Stimulated activated CD8-positive, alpha-beta memory T cell treated with anti-CD3 and anti-CD28 coated beads, Interleukin-4, amount 100 ng/mL, for 24 hours (primary cell): ENCODE data around the gene ELOVL1.
"Not testable (repeated sequence)": the region's sequence is repeated elsewhere in the genome, so short reads cannot be mapped to it uniquely, and the experiment has no call there.

Source experiments
- DNase-seq: peaks from one replicate; pipeline ENCODE4 v3.0.0-alpha.2; 2020; ENCODE audit warnings: low read depth

Gene ELOVL1

DNA sequence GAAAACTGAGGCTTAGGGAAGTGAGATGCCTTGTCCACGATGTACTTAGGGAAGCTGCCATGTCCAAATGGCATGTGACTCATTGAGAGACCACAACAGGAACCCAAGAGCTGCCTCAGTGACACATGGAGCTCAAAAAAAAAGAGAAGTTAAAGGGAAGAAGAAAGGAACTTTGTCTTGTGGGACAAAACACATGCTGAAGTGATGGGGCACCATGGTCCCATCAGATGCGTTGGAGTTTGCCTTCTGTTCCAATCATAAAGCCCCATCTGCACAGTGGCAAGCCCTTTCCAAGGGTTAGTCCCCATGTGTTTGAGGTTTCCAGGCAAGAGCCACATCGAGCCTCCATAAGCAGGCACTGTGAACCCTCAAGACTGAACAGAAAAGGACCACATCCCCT is 13.8 kb upstream of the ELOVL1 start:
- no peak for DNase-seq

DNA sequence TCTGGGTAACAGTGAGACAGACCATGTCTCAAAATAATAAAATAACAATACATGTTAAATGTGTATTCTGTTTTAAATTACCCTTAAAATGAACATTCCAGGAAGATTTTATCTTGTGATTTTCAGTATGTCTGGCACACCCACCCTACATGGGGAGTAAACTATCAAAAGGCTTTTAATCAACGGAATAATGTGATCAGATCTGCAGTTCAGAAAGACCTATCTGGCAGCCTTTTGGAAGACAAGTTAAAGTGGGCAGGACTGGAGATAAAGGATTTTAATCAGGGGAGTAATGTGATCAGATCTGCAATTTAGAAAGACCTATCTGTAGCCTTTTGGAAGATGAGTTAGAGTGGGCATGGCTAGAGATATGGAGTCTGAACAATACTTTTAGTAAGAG is 11.7 kb upstream of the ELOVL1 start:
- DNase-seq, result no peak

DNA sequence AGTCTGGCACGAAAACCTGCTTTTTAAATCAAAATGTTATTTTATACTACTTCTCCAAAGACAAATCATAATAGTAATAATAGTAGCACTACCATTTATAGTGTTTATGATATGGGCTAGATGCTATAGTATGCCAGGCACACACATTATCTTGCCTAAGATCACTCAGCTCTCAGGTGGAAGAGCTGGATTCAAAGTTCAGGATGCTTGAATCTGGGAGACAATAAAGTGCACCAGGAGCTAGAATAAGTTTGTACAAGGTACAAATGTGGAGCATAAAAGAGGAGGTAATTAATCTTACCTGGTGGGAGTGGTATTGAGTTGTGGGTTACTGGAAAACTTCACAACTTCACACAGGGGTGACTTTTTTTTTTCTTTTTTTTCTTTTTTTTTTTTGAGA is 10.0 kb upstream of the ELOVL1 start:
- DNase-seq, result no peak

DNA sequence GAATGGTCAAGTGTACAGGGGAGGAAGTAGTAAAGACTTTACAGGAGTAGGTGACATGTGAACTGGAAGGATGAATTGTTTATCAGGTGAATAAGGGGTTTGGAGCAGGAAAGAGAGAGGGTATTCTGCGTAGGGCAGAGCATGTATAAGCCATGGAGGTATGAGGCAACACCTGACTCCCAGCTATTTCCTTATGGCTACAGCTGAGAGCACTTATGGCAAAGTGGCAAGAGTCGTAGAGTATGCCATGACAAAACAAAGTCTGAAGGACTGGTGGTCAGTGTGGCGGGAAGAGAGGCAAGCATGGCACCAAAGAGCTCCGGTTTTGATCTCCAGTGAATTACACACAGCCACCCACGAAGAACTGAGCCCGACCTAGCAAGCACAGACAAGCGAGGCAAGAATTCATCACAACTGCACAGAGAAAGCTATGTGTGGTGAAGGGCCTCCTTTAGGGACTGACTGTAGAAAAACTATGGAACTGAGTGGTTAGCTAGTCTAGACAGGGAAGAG is 9.0 kb upstream of the ELOVL1 start:
- DNase-seq, result no peak

DNA sequence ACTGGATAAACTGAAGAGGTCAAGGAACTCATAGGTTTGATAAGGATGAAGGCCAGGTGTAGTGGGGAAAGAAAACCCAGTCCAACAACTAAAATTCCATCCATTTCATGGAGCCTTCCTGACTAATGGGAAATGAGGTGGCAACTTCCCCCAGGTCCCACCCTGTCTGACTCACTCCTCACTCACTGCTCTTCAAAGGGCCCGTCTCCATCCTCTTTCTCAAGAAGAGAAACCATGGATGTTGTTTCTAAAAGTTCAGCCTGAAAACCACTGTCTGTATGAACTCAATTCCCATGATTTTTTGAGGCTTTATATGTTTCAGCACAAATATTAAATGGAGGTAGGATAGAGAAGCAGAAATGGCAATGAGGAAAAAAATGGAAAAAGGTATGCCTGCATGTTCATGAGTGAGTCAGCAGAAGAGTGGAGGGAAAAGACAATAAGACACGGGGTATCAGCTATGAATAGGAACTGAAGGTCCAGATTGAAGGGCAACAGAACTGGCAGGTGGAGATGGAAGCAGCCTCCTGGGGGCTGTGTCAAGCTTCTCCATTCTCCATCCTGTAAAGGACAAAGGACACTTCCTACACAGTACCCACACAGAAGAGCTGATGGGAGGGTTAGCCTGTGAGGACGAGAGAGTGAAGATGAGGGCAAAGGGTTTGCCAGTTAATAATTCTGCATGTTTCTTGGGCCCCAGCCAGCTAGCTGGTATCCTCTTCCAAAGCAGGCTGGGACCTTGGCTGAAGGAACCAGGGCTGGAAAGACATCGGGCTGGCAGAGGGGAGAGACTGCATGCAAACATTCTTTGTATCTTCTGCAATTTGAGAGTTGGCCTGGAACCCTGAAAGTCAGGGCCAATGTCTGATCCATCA is 5.5 kb upstream of the ELOVL1 start:
- no peak for DNase-seq

DNA sequence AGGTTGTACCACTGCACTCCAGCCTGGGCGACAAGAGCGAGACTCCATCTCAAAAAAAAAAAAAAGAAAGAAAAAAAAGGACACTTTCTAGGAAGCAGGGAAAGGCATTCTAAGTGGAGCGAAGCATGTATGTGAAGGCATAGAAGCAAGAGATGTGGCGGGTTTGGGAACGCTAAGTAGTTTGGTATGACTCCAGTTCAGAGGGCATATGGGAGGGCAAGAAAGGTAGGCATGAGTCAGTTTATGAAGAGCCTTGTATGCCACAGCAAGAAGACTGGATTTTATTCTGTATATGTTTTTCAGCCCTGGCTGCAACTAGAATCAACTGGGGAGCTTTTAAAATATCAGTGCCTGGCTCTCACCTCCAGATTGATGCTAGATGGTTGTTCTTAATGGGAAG is 4.4 kb upstream of the ELOVL1 start:
- no peak for DNase-seq

DNA sequence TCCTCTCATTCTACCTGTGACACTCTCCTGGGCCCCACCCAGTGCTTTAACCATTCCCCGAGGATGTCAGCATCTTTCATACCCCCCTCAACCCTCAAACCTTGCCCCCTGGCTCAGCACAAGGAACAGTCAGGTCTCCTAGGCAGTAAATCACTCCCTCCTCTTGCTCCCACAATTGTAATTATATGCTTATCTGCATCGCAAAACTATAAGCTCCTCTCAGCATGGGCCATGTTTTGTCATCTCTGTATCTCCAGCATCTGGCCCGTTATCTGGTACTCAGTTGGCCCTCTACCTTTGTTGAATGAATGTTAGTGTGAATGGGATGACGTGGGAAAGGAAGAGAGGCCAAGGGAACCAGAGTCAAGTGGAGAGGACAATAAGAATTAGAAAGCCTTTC is 2.8 kb upstream of the ELOVL1 start:
- no peak for DNase-seq

DNA sequence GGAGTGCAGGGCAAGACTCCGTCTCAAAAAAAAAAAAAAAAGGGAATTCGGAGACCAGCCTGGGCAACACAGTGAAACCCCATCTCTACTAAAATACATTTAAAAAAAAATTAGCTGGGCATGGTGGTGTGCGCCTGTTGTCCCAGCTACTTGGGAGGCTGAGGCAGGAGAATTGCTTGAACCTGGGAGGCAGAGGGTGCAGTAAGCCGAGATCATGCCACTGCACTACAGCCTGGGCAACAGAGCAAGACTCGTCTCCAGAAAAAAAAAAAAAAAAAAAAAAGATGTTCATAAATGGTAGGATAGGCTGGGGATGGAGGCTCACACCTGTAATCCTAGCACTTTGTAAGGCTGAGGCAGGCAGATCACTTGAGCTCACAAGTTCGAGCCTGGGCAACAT is 2.0 kb upstream of the ELOVL1 start:
- not testable (repeated sequence) for DNase-seq

DNA sequence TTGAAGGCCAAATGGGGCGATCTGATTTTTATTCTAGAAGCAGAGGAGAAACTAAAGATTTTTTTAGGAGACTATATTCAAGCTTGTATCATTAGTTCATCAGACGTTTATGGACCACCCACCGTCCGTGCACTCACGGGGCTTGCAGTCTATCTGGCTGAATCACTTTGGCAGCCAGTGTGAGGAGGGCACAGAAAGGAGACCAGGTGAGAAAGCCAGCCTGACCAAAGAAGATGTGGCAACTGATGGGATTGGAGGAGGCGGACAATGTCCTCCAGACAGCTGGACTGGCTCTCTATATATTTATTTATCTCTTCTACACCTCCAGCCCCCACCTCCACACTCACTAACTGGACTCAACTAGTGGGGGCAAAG is 822 bp upstream of the ELOVL1 start:
- DNase-seq, result no peak

DNA sequence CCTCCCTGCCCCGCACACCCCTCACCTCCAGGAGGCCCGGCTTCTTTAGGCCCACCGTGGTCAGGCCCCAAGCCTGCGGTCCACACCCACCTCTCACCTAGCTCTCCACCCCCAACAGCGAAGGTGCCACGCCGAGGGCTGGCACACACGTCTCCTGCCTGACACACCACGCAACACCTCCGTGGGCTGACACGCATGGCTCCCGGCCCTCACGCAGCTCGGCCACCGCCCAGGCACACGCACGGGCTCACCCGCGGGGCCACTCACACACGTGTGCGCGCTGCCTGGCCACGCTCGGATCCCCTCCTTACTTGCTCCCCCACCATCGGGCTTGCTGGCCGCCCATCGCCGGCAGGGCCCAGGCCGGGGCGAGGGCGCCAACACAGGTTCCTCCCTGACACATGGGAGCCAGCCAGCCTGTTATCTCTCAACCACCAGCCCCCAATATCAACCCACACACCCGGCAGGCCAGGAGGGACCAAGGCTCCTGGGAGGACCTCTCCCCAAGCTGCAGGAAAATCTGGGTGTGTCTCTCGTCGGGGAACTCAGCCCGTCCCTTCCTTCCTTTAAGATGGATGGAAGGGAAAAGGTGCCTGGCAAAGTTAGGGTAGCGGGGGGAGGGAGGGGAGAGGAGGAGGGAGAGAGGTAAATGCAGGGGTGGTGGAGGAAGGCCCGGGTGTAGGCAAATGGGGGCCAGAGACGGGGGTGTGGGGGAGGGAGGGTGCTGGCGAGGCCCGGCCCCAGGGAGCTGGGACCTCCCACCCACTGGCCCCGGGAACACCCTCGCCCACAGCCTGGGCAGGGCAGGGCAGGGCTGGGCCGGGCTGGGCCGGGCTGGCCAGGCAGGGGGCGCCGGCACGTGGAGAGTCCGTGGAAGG is 546 bp downstream of the ELOVL1 start:
- no peak for DNase-seq

DNA sequence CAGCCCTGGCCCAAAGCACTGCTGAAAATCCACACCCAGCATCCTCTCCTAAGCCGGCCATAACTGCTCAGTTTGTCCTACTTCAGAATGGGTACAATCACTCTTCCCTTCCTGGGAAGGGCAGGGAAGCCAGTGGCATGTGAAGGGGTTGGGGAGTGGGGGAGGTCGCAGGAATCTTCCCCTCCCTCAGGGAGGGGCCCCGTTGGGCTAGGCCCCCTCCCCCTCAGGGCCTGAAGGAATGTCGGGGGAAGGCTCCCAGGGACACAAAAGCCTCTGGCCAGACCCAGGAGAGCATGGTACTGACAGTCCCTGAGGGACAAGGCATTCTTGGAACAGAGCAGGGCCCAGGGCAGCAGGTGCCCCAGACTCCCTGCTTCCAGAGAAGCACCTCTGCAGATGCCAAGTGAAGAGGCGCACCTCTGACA is 1.2 kb downstream of the ELOVL1 start:
- no peak for DNase-seq

DNA sequence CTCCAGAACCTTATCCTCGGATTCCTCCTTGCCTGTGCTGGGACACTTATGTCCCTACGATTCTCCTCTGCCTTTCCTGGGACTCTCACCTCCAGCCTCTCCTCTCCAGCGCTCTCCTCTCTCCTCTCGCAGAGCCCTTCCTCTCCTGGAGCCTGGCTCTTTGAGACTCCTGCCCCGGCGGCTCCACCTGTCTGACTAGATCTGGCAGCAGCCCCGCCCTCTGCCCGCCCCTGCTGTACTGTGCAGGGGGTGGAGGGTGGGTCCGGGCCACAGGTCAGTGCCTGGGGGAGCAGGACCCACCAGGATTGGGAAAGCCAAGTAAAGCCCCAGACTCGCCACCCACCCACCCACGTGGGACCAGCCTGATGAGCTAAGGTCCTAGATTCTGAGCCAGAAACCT is 1.6 kb downstream of the ELOVL1 start:
- no peak for DNase-seq

DNA sequence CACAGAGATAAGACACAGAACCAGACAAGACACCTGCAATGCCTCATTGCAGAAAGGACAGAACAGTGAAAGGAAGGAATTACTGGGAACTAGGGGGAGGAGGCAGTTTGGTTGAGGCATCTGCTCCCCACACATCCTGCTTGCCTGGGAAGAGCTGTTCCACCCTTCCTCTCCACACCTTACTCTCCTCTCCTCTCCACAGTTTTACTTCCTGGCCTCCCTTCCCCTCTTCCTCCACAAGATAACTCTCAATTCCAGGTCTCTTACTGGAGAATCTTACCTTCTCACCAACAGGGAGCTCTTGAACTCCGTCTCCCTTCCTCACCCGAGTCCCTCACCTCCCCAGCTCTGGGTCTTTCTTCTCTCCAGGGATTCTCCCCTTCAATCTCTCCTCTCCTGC is 2.1 kb downstream of the ELOVL1 start:
- DNase-seq, result no peak

DNA sequence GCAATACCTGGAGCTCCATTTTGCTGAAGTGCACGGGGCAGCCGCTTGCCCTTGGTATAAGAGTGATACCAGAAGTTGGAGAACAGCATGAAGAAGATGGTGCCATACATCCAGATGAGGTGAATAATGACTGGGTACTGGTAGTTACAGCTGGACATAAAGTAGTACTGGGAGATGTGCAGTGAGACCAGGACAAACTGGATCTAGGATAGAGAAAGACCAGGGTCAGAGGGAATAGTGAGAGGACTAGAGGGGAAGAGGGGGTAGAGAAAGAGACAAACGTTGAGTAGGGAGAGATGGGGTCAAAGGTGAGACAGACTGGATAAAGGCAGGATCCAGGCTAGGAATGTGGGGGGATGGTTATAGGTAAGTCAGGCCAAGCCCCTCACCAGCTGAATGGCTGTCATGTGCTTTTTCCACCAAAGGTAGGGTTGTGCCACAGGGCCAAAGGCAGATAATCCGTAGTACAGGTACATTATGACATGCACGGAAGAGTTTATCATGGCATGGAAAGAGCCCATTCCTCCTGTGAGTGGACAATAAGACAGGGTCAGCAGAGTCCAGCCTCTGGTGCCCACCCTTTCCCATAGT is 3.8 kb downstream of the ELOVL1 start:
- no peak for DNase-seq

DNA sequence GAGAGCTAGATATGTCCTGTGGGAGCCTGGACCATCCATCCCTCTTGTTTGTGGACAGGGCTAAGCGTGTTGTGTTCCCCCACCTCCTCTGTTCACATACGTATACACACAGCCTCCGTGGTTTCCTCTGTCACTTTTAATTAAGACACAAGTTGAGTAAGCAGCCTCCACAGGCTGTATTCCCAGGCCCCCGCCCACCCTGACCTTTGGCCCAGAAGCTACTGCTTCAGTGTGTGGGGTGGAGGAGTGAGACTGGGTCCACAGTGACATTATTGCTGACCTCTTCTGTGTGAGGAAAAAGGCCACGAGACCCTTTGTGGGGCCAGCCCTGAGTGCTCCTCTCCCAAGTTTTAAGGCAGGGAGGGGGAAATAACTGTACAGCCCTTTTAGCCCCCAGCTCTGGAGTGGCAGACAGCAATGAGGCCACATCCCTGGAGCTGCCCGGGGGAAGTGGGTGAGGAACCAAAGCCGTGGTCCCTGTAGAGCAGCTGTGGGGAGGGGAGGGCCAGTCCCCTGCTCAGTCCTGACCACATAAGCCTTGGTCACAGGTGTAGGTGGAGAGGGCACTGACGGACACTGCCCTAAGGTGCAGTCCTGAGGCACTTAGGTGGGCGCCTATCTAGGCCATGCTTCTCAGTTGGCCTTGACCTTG is 4.4 kb downstream of the ELOVL1 start:
- no peak for DNase-seq

DNA sequence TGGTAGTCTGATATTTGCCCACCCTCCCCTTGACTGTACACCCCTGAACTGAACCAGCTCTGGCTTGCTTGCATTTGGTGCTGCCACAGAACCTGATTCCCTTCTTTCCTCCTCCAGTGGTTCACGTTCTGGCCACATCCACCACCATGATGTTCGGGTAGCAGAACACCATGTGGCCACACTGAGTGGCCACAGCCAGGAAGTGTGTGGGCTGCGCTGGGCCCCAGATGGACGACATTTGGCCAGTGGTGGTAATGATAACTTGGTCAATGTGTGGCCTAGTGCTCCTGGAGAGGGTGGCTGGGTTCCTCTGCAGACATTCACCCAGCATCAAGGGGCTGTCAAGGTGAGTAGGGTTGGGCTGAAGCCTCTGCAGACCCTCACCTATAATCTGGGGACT is 7.2 kb downstream of the ELOVL1 start:
- no peak for DNase-seq

DNA sequence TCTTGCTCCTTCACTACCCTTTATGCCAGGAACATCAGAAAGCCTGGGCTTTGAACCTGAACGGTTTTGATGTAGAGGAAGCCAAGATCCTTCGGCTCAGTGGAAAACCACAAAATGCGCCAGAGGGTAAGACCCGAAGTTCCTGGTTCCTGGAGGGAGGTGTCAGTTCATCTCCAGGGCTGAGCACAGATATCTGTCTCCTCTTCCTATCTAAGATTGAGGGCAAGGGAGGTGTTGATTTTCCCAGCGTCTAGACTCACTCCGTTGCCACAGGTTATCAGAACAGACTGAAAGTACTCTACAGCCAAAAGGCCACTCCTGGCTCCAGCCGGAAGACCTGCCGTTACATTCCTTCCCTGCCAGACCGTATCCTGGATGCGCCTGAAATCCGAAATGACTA is 8.1 kb downstream of the ELOVL1 start:
- no peak for DNase-seq

DNA sequence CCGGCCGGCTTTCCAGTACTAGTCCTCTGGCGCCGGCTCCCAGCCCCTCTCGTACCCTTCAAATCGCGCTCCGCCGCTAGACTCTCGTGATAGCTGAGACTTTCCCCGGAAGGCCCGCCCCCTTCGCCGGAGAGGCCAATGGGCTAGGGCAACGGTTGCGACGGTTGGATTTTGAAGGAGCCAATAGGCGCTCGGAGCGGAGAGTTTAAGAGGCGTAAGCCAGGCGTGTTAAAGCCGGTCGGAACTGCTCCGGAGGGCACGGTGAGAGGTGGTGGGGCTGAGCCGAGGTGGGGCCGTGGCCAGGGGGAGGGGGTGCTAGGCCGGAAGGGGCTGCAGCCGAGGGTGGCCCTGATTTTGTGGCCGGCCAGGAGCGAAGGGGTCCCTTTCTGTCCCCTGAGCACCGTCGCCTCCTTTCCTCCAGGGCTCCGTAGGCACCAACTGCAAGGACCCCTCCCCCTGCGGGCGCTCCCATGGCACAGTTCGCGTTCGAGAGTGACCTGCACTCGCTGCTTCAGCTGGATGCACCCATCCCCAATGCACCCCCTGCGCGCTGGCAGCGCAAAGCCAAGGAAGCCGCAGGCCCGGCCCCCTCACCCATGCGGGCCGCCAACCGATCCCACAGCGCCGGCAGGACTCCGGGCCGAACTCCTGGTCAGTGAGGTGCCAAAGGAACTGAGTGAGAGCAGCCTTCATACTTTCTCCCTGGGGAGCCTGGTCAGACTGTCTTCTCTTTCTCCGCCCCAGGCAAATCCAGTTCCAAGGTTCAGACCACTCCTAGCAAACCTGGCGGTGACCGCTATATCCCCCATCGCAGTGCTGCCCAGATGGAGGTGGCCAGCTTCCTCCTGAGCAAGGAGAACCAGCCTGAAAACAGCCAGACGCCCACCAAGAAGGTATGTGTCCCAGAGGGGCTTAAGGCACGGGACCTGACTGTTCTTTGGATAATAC is 8.8 kb downstream of the ELOVL1 start, which contains the start of gene CDC20:
Gene CDC20, plus strand, starts transcription at position 236 of the 948 bp plus-strand sequence. Its CDS starts 235 bp downstream, at position 471.
- peak; percentile 98 for DNase-seq

DNA sequence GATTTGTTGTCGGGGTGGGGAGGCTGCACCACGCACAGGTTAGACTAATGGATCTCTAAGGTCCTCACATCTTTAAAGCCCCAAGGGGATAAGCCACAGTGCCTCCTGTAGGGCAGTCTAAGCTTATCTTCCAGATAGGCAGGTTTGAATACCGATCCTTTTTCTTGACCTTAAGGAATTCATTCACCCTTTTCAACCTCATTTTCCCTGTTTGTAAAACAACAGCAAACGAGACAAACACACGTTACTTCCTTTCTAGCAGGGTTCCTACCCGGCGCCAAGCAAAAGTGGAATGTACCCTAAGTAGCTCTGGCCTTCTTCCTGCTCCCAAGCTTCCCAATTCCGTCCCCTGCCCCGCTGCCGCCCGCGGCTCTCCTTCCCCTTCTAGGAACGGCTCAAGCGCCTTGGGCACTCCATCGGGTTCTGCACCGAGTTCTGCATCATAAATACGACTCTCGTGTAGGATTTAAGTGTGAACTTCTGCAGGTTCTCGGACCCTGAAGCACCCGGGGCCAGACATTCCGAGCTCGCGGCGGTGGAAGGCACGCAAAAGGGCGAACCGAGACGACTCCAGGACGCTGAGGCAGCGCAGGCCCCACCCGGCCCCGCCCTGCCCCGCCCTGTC is 9.6 kb downstream of the ELOVL1 start:
- DNase-seq, result no peak

DNA sequence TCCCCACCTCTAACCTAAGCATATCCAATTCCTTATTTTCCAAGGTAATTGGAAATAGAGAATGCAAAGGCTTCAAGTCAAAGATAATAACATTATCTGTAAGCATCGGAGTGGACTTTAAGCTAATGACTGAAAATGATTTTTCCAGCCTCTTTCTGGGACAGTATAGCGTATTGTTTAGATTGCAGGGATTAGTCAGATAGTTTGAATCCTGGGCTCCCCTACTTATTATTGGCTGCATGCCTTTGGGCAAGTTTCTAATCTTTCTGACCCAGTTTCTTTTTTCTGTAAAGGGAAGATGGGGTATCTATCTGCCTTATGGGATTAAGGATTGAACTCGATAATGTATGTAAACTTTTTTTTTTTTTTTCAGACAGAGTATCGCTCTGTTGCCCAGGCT is 10.6 kb downstream of the ELOVL1 start:
- DNase-seq, result no peak
